Fibroblast of skin of abdomen (primary cell): ENCODE measurements around the gene PDHX.

Experiments used
- DNase-seq: peaks from one replicate; pipeline ENCODE4 v3.0.0-alpha.2; 2013

Gene PDHX

GRCh38 chr11:34957606-34958005 lies 41.2 kb downstream of the PDHX start:
- DNase-seq, result no peak

- no peak for DNase-seq
These were observed 43.4 kb downstream of the PDHX start for GRCh38 chr11:34959770-34960169.

GRCh38 chr11:34960277-34960676 lies 43.9 kb downstream of the PDHX start:
- DNase-seq, result no peak

GRCh38 chr11:34962034-34962433 lies 45.6 kb downstream of the PDHX start:
- DNase-seq, result no peak

- no peak for DNase-seq
These were observed 46.9 kb downstream of the PDHX start for GRCh38 chr11:34963351-34963750.

- DNase-seq, result no peak
These were observed 48.4 kb downstream of the PDHX start for GRCh38 chr11:34964610-34965331.

- DNase-seq, result no peak
These were observed 52.4 kb downstream of the PDHX start for GRCh38 chr11:34968862-34969261.

- DNase-seq, result no peak
These were observed 53.6 kb downstream of the PDHX start for GRCh38 chr11:34970033-34970432.

- DNase-seq, result no peak
These were observed 54.1 kb downstream of the PDHX start for GRCh38 chr11:34970480-34970879.

GRCh38 chr11:34971928-34972327 lies 55.5 kb downstream of the PDHX start:
- DNase-seq, result no peak

GRCh38 chr11:34972366-34972765 lies 55.9 kb downstream of the PDHX start:
- DNase-seq, result no peak

GRCh38 chr11:34972892-34973291 lies 56.5 kb downstream of the PDHX start:
- peak; percentile 12 for DNase-seq

GRCh38 chr11:34975482-34975881 lies 59.1 kb downstream of the PDHX start:
- no peak for DNase-seq

GRCh38 chr11:34976496-34977088 lies 60.2 kb downstream of the PDHX start:
- DNase-seq, result peak; percentile 19

- peak; percentile 89 for DNase-seq
These were observed 60.9 kb downstream of the PDHX start for GRCh38 chr11:34977089-34977912.

GRCh38 chr11:34978236-34979191 lies 62.1 kb downstream of the PDHX start:
- DNase-seq, result peak; percentile 13

- no peak for DNase-seq
These were observed 68.1 kb downstream of the PDHX start for GRCh38 chr11:34984514-34984913.

- DNase-seq, result no peak
These were observed 70.6 kb downstream of the PDHX start for GRCh38 chr11:34986883-34987520.

- peak; percentile 72 for DNase-seq
These were observed 71.2 kb downstream of the PDHX start for GRCh38 chr11:34987617-34988016.

GRCh38 chr11:34988294-34989255 lies 72.2 kb downstream of the PDHX start:
- peak; percentile 69 for DNase-seq

- DNase-seq, result no peak
These were observed 74.5 kb downstream of the PDHX start for GRCh38 chr11:34990916-34991315.
